ENCODE results near the gene C6orf141. TPM values are rescaled to one million over a fixed set of nuclear protein-coding genes. Genes with fewer than 3 reads are reported as not detected.

Gene C6orf141
- total RNA-seq, 1 experiment from 2014 or later: 2.1 TPM

DNA sequence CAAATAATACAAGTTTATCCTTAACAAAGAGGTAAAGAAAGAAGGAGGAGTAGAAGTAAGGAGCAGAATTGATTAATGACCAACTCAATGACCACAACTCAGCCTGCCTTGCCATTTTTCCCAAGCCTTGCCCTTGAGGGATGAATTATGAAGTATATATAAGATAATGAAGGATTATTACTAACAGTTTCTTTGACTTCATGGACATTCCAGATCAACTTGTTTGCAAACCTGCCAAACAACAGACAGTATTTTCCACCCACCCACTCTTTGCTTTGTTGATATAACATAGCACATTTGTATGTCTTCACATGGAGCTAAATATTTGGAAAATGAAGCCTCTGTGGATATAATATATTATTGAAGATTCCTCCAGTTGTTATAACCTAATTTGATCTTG is 9.9 kb upstream of the C6orf141 start:
- no peaks in the 10 kb centered on the region for H3K9me3 Mint-ChIP-seq (ENCODE audit: unreplicated experiment)
- no peak overlapping the region for H3K4me3 Mint-ChIP-seq (ENCODE audit: unreplicated experiment)
- Histone ChIP-seq H3K4me3 (ENCODE audit: low read depth, low read length) (no peak overlapping the region), H3K4me1 (no peaks in the 10 kb centered on the region), H3K36me3 (ENCODE audit: control insufficient read depth, insufficient read depth, low read length) (no peaks in the 10 kb centered on the region), H3K27me3 (replicated peaks; ENCODE audit: control insufficient read depth, insufficient read depth, low read length) (no peaks in the 10 kb centered on the region), H3K9me3 (no peaks in the 10 kb centered on the region)
- BruUV-seq (replicated peaks): no TSS peak
- CTCF ChIA-PET: no interaction called here
- H3K4me1 Mint-ChIP-seq (ENCODE audit: low read depth, unreplicated experiment): no peaks in the 10 kb centered on the region
- DNase-seq: no peak
- no peaks in the 10 kb centered on the region for H3K36me3 Mint-ChIP-seq (ENCODE audit: insufficient read depth, unreplicated experiment)
- intact Hi-C loops (cut with micrococcal nuclease; ENCODE audit: unreplicated experiment): no loop called here
- TF ChIP-seq, protein P1, sequence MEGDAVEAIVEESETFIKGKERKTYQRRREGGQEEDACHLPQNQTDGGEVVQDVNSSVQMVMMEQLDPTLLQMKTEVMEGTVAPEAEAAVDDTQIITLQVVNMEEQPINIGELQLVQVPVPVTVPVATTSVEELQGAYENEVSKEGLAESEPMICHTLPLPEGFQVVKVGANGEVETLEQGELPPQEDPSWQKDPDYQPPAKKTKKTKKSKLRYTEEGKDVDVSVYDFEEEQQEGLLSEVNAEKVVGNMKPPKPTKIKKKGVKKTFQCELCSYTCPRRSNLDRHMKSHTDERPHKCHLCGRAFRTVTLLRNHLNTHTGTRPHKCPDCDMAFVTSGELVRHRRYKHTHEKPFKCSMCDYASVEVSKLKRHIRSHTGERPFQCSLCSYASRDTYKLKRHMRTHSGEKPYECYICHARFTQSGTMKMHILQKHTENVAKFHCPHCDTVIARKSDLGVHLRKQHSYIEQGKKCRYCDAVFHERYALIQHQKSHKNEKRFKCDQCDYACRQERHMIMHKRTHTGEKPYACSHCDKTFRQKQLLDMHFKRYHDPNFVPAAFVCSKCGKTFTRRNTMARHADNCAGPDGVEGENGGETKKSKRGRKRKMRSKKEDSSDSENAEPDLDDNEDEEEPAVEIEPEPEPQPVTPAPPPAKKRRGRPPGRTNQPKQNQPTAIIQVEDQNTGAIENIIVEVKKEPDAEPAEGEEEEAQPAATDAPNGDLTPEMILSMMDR (IDR thresholded peaks at IDR 0.05; ENCODE audit: insufficient read depth in 1 of 2, low read depth in 1 of 2, low read length in 1 of 2, severe bottlenecking in 1 of 2, unreplicated experiment in 1 of 2): no peak
- H3K27ac Mint-ChIP-seq (ENCODE audit: unreplicated experiment): no peak overlapping the region
- H3K27me3 Mint-ChIP-seq (ENCODE audit: insufficient read depth, unreplicated experiment): no peaks in the 10 kb centered on the region
- POLR2A ChIA-PET: no interaction called here

DNA sequence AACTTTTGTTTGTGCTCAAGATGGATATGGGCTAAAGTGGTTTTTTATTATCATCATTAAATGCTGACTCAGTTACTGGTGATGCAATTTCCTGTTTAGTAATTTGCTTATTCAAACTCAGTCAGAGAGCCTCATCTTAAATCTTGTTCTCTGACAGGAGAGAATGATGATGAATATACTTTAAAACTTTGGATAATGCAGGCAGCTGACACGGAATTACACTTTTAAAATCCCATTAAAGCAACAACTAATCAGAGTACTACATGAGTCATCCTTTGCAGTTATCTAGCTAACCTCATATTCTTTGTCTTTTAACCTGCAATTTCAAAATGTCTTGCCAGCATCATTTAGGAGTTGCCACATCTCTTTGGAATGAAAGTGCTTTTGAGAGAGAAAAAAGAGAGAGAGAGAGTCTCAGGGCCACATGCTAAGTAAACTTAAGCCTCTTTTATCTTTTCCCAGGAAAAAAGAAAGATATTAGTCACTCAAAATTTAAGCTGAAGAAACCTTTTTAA is 9.2 kb upstream of the C6orf141 start:
- CTCF ChIA-PET: no interaction called here
- no peaks in the 10 kb centered on the region for H3K9me3 ChIP-seq
- H3K36me3 ChIP-seq (ENCODE audit: control insufficient read depth, insufficient read depth, low read length): no peaks in the 10 kb centered on the region
- DNase-seq: no peak
- Mint-ChIP-seq H3K9me3 (ENCODE audit: unreplicated experiment) (no peaks in the 10 kb centered on the region), H3K27me3 (ENCODE audit: insufficient read depth, unreplicated experiment) (no peaks in the 10 kb centered on the region), H3K36me3 (ENCODE audit: insufficient read depth, unreplicated experiment) (no peaks in the 10 kb centered on the region), H3K4me1 (ENCODE audit: low read depth, unreplicated experiment) (no peaks in the 10 kb centered on the region), H3K27ac (ENCODE audit: unreplicated experiment) (no peak overlapping the region), H3K4me3 (ENCODE audit: unreplicated experiment) (no peak overlapping the region)
- TF ChIP-seq, protein P1 (IDR thresholded peaks at IDR 0.05; ENCODE audit: insufficient read depth in 1 of 2, low read depth in 1 of 2, low read length in 1 of 2, severe bottlenecking in 1 of 2, unreplicated experiment in 1 of 2): no peak
- intact Hi-C loops (cut with micrococcal nuclease; ENCODE audit: unreplicated experiment): no loop called here
- H3K27me3 ChIP-seq (replicated peaks; ENCODE audit: control insufficient read depth, insufficient read depth, low read length): no peaks in the 10 kb centered on the region
- BruUV-seq (replicated peaks): no TSS peak
- H3K4me3 ChIP-seq (ENCODE audit: low read depth, low read length): no peak overlapping the region
- POLR2A ChIA-PET: no interaction called here
- H3K4me1 ChIP-seq: no peaks in the 10 kb centered on the region

DNA sequence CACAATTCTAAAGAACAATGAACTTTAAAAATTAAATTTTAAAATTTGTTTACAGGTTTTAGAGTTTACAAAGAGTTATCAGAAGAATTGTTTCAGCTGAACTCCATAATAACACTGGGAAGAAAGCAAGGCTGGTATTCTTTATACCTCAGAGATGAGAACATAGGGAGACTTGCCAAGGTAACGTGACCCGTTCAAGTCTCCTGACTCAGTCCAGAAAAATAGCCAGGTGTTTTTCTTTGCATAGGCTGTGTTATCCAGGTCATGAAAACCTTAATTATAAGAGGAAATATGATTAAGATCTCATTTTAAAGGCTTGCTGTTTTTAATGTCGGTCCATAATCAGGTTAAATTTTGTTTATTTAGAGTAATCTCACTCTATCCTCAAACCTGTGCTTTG is 8.5 kb upstream of the C6orf141 start:
- CTCF ChIA-PET: no interaction called here

More for the DNA sequence above, 8.5 kb upstream of the C6orf141 start:
- H3K4me3 Mint-ChIP-seq (ENCODE audit: unreplicated experiment): no peak overlapping the region
- H3K27me3 Mint-ChIP-seq (ENCODE audit: insufficient read depth, unreplicated experiment): no peaks in the 10 kb centered on the region
- no peaks in the 10 kb centered on the region for H3K9me3 Mint-ChIP-seq (ENCODE audit: unreplicated experiment)
- TF ChIP-seq, protein P1 (IDR thresholded peaks at IDR 0.05; ENCODE audit: insufficient read depth in 1 of 2, low read depth in 1 of 2, low read length in 1 of 2, severe bottlenecking in 1 of 2, unreplicated experiment in 1 of 2): no peak
- no peaks in the 10 kb centered on the region for H3K4me1 Mint-ChIP-seq (ENCODE audit: low read depth, unreplicated experiment)
- Histone ChIP-seq H3K4me3 (ENCODE audit: low read depth, low read length) (no peak overlapping the region), H3K4me1 (no peaks in the 10 kb centered on the region), H3K9me3 (no peaks in the 10 kb centered on the region), H3K36me3 (ENCODE audit: control insufficient read depth, insufficient read depth, low read length) (no peaks in the 10 kb centered on the region), H3K27me3 (replicated peaks; ENCODE audit: control insufficient read depth, insufficient read depth, low read length) (no peaks in the 10 kb centered on the region)
- H3K36me3 Mint-ChIP-seq (ENCODE audit: insufficient read depth, unreplicated experiment): no peaks in the 10 kb centered on the region
- H3K27ac Mint-ChIP-seq (ENCODE audit: unreplicated experiment): no peak overlapping the region
- no TSS peak for BruUV-seq (replicated peaks)
- POLR2A ChIA-PET: no interaction called here
- intact Hi-C loops (cut with micrococcal nuclease; ENCODE audit: unreplicated experiment): no loop called here
- no peak for DNase-seq

Measured in Caco-2 (cell line).